Neuronal stem cell (in vitro differentiated cells): ENCODE results near the gene CDH13.

ENCODE experiments used
- DNase-seq: peaks from one replicate; pipeline ENCODE4 v3.0.0-alpha.2; 2013; ENCODE audit warnings: low spot score
- H2AFZ ChIP-seq: one replicate; pipeline ENCODE4 v1.6.1; 2013; ENCODE audit warnings: mild to moderate bottlenecking, low read length, inconsistent platforms
- H2AK5ac ChIP-seq: 2 replicates; pipeline ENCODE4 v1.6.1; 2013; ENCODE audit warnings: low read depth, mild to moderate bottlenecking, inconsistent platforms, low read length, moderate library complexity, mixed read lengths
- H2BK120ac ChIP-seq: 2 replicates; pipeline ENCODE4 v1.6.1; 2013; ENCODE audit warnings: low read depth, mild to moderate bottlenecking, inconsistent platforms, low read length, moderate library complexity, mixed read lengths
- H2BK12ac ChIP-seq: one replicate; pipeline ENCODE4 v1.6.1; 2013; ENCODE audit warnings: low read length, inconsistent platforms
- H2BK15ac ChIP-seq: 2 replicates; pipeline ENCODE4 v1.6.1; 2013; ENCODE audit warnings: mild to moderate bottlenecking, low read length, inconsistent platforms, mixed read lengths
- H2BK5ac ChIP-seq: one replicate; pipeline ENCODE4 v1.6.1; 2013; ENCODE audit warnings: inconsistent platforms, mild to moderate bottlenecking, low read length, moderate library complexity
- H3K14ac ChIP-seq: one replicate; pipeline ENCODE4 v1.6.1; 2013; ENCODE audit warnings: low read length, inconsistent platforms
- H3K18ac ChIP-seq: 2 replicates; pipeline ENCODE4 v1.6.1; 2013; ENCODE audit warnings: low read length, inconsistent platforms
- H3K23ac ChIP-seq: 2 replicates; pipeline ENCODE4 v1.6.1; 2013; ENCODE audit warnings: low read depth, mild to moderate bottlenecking, mixed read lengths, low read length, inconsistent platforms; ENCODE audit not compliant: poor library complexity
- H3K27ac ChIP-seq: replicated peaks from 3 replicates; pipeline ENCODE4 v1.5.1; 2013; ENCODE audit warnings: low read length, inconsistent platforms
- H3K27me3 ChIP-seq, 3 experiments: 2 replicates each; pipeline ENCODE4 v1.6.1; 2013; ENCODE audit warnings: low read length in 3 of 3, mild to moderate bottlenecking in 2 of 3, inconsistent platforms in 1 of 3, low read depth in 1 of 3, mixed read lengths in 1 of 3, moderate library complexity in 1 of 3; ENCODE audit not compliant: control insufficient read depth in 3 of 3, insufficient read depth in 3 of 3
- H3K36me3 ChIP-seq, 2 donors: replicated peaks in 1 of 2; 2 replicates each; pipeline ENCODE4 v1.6.1; 2013; ENCODE audit warnings: low read length in 2 of 2; ENCODE audit not compliant: control insufficient read depth in 2 of 2, insufficient read depth in 2 of 2
- H3K4ac ChIP-seq: 2 replicates; pipeline ENCODE4 v1.6.1; 2013; ENCODE audit warnings: inconsistent platforms, mild to moderate bottlenecking, low read length, moderate library complexity
- H3K4me1 ChIP-seq, 2 donors: 1 replicate in 1 of 2; 2 replicates in 1 of 2; pipeline ENCODE4 v1.6.1; 2013; ENCODE audit warnings: low read length in 2 of 2, low read depth in 1 of 2; ENCODE audit not compliant: control insufficient read depth in 2 of 2, insufficient read depth in 1 of 2
- H3K4me2 ChIP-seq: one replicate; pipeline ENCODE4 v1.6.1; 2013; ENCODE audit warnings: mild to moderate bottlenecking, low read length, inconsistent platforms; ENCODE audit not compliant: insufficient read depth, poor library complexity, severe bottlenecking
- H3K4me3 ChIP-seq, 2 donors: 2 replicates each; pipeline ENCODE4 v1.5.1; 2013; ENCODE audit warnings: low read length in 2 of 2, mild to moderate bottlenecking in 2 of 2, inconsistent platforms in 1 of 2, moderate library complexity in 1 of 2
- H3K79me1 ChIP-seq: one replicate; pipeline ENCODE4 v1.6.1; 2013; ENCODE audit warnings: low read depth, mild to moderate bottlenecking, inconsistent platforms, low read length, moderate library complexity
- H3K9ac ChIP-seq: one replicate; pipeline ENCODE4 v1.6.1; 2013; ENCODE audit warnings: mild to moderate bottlenecking, low read depth, low read length, inconsistent platforms; ENCODE audit not compliant: poor library complexity
- H3K9me3 ChIP-seq, 2 donors: replicated peaks in 1 of 2; 2 replicates each; pipeline versions ENCODE3 to v1.6.1; 2013; ENCODE audit warnings: low read length in 2 of 2, mild to moderate bottlenecking in 2 of 2, inconsistent platforms in 1 of 2, low read depth in 1 of 2, mixed read lengths in 1 of 2, moderate library complexity in 1 of 2; ENCODE audit not compliant: control insufficient read depth in 2 of 2, insufficient read depth in 1 of 2
- H4K8ac ChIP-seq: one replicate; pipeline ENCODE4 v1.6.1; 2013; ENCODE audit warnings: low read depth, mild to moderate bottlenecking, inconsistent platforms, low read length, moderate library complexity
- H4K91ac ChIP-seq: one replicate; pipeline ENCODE4 v1.6.1; 2013; ENCODE audit warnings: low read length, low read depth, mild to moderate bottlenecking, inconsistent platforms; ENCODE audit not compliant: poor library complexity
- WGBS, 2 donors: extraction: QIAGEN DNeasy Blood & Tissue Kit; methylation state at CpG; one replicate each; pipeline ENCODE4 v1.1.7; 2013; ENCODE audit warnings: missing lambda C conversion rate in 2 of 2, mixed read lengths in 1 of 2; ENCODE audit not compliant: insufficient read length in 2 of 2, insufficient replicate concordance in 1 of 2; ENCODE audit errors: extremely low coverage in 2 of 2; 5-methylcytosine and 5-hydroxymethylcytosine counted together

CDH13 gene

GRCh38 chr16:83623892-83624291, 997.1 kb downstream of the CDH13 start:
- H4K8ac ChIP-seq, result no peak overlapping the region
- no peak overlapping the region for H2BK5ac ChIP-seq
- no peak overlapping the region for H3K9ac ChIP-seq
- no peak overlapping the region for H2AK5ac ChIP-seq
- no peak overlapping the region for H3K4me2 ChIP-seq
- H3K27ac ChIP-seq, result no peak overlapping the region
- H2BK12ac ChIP-seq, result no peak overlapping the region
- no CpG with 5 or more reads among the region's 6 CpGs for WGBS, 2 donors
- no peak overlapping the region for H3K14ac ChIP-seq
- DNase-seq, result no peak
- H3K36me3 ChIP-seq, result no peaks in the 10 kb centered on the region
- no peak overlapping the region for H3K4me3 ChIP-seq
- H3K4me1 ChIP-seq, result peaks cover 8 to 12% of the 10 kb centered on the region in 2 donors
- no peak overlapping the region for H3K18ac ChIP-seq
- no peak overlapping the region for H3K23ac ChIP-seq
- H4K91ac ChIP-seq, result no peak overlapping the region
- no peak overlapping the region for H2BK15ac ChIP-seq
- H3K27me3 ChIP-seq, result no peaks in the 10 kb centered on the region
- H2AFZ ChIP-seq, result no peak overlapping the region
- no peaks in the 10 kb centered on the region for H3K79me1 ChIP-seq
- no peak overlapping the region for H2BK120ac ChIP-seq
- H3K9me3 ChIP-seq, result peaks cover 0 to 2% of the 10 kb centered on the region in 2 donors
- no peak overlapping the region for H3K4ac ChIP-seq

- no CpG with 5 or more reads among the region's 11 CpGs for WGBS, 2 donors
Measured at GRCh38 chr16:83624429-83625120, 997.8 kb downstream of the CDH13 start.

DNA sequence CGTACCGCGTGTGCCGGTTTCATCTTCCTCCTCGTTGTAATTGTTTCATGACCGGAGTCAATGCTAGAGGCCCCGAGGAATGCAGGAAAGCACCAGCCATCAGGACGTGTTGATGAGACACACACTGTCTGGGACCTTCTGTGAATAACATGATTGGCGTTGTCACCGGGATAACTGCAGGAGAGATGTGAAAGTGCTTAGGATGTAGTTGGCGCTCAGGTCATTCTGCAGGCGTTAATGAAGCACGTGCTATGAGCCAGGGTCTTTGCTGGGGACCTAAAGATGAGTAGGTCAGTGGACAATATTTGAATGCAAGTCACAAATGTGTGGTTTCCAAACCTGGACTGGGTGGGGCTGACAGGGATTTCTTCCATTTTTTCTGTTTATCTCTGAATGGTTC, 999.4 kb downstream of the CDH13 start:
- no peak overlapping the region for H3K4ac ChIP-seq
- H3K14ac ChIP-seq, result no peak overlapping the region
- no peak overlapping the region for H3K18ac ChIP-seq
- H4K91ac ChIP-seq, result no peak overlapping the region
- H3K4me1 ChIP-seq, result peaks cover 8 to 10% of the 10 kb centered on the region in 2 donors
- H3K9me3 ChIP-seq, result no peaks in the 10 kb centered on the region
- no peak overlapping the region for H2AFZ ChIP-seq
- no peak overlapping the region for H2BK12ac ChIP-seq
- no peak overlapping the region for H2BK5ac ChIP-seq
- no peak overlapping the region for H4K8ac ChIP-seq
- no peak overlapping the region for H3K9ac ChIP-seq
- H3K27me3 ChIP-seq, result no peaks in the 10 kb centered on the region
- no peaks in the 10 kb centered on the region for H3K36me3 ChIP-seq
- H3K4me2 ChIP-seq, result no peak overlapping the region
- WGBS, 2 donors, result no CpG with 5 or more reads among the region's 13 CpGs
- no peak overlapping the region for H2BK120ac ChIP-seq
- no peak for DNase-seq
- no peak overlapping the region for H3K27ac ChIP-seq
- H2AK5ac ChIP-seq, result no peak overlapping the region
- H3K23ac ChIP-seq, result no peak overlapping the region
- H2BK15ac ChIP-seq, result no peak overlapping the region
- no peaks in the 10 kb centered on the region for H3K79me1 ChIP-seq
- no peak overlapping the region for H3K4me3 ChIP-seq

More at GRCh38 chr16:83624429-83625120, 997.8 kb downstream of the CDH13 start:
- no peak for DNase-seq
- Histone ChIP-seq H3K79me1 (no peaks in the 10 kb centered on the region), H3K9me3 (peaks cover 0 to 2% of the 10 kb centered on the region in 2 donors), H2BK12ac (no peak overlapping the region), H3K18ac (no peak overlapping the region), H3K14ac (no peak overlapping the region), H2AFZ (peak overlapping the region; percentile 23), H3K4me1 (peaks cover 8 to 11% of the 10 kb centered on the region in 2 donors), H4K8ac (no peak overlapping the region), H3K9ac (peak overlapping the region; percentile 5), H3K4ac (no peak overlapping the region), H2BK5ac (no peak overlapping the region), H3K23ac (peak overlapping the region; percentile 20), H3K36me3 (no peaks in the 10 kb centered on the region), H3K4me3 (no peak overlapping the region), H2AK5ac (no peak overlapping the region), H2BK15ac (no peak overlapping the region), H3K27me3 (no peaks in the 10 kb centered on the region), H3K27ac (no peak overlapping the region), H2BK120ac (no peak overlapping the region), H4K91ac (no peak overlapping the region), H3K4me2 (no peak overlapping the region)

- H3K4me2 ChIP-seq, result no peak overlapping the region
- H4K8ac ChIP-seq, result no peak overlapping the region
- no peak overlapping the region for H3K14ac ChIP-seq
- no peak overlapping the region for H2BK15ac ChIP-seq
- H3K9ac ChIP-seq, result no peak overlapping the region
- H2BK120ac ChIP-seq, result no peak overlapping the region
- no peak overlapping the region for H2AFZ ChIP-seq
- H2BK12ac ChIP-seq, result no peak overlapping the region
- H3K4me1 ChIP-seq, result peaks cover 8 to 10% of the 10 kb centered on the region in 2 donors
- H3K4me3 ChIP-seq, result no peak overlapping the region
- no peak for DNase-seq
- H3K9me3 ChIP-seq, result no peaks in the 10 kb centered on the region
- peaks cover 0 to 5% (median 0%) of the 10 kb centered on the region in 3 experiments for H3K27me3 ChIP-seq
- no peaks in the 10 kb centered on the region for H3K79me1 ChIP-seq
- H2AK5ac ChIP-seq, result no peak overlapping the region
- H3K27ac ChIP-seq, result no peak overlapping the region
- H3K23ac ChIP-seq, result no peak overlapping the region
- no peak overlapping the region for H3K18ac ChIP-seq
- H4K91ac ChIP-seq, result no peak overlapping the region
- no CpG with 5 or more reads among the region's 13 CpGs for WGBS, 2 donors
- no peak overlapping the region for H3K4ac ChIP-seq
- no peak overlapping the region for H2BK5ac ChIP-seq
- H3K36me3 ChIP-seq, result no peaks in the 10 kb centered on the region
Measured at GRCh38 chr16:83626676-83627075, 999.9 kb downstream of the CDH13 start.
